Activated CD8-positive, alpha-beta T cell treated with anti-CD3 and anti-CD28 coated beads, Interleukin-2, amount 10 ng/mL, durations not matched to agents 7 days and 5 days (primary cell): ENCODE results near the gene HDDC3. TPM values are rescaled to one million over a fixed set of nuclear protein-coding genes. Genes with fewer than 3 reads are reported as not detected.
"Not testable (repeated sequence)": the region's sequence is repeated elsewhere in the genome, so short reads cannot be mapped to it uniquely, and the experiment has no call there.

ENCODE experiments used
- ATAC-seq: fragments of 150-1000 bp; cut with Tn5 transposase; one replicate; pipeline ENCODE4 v1.10.0; 2021; ENCODE audit warnings: moderate library complexity
- CTCF ChIA-PET: fragments of 350-600 bp; sonication (Branson Sonifier 250); formaldehyde crosslinking; loops from one replicate; lab custom pipeline; 2021; ENCODE audit warnings: antibody characterized with exemption; lab: Charles Lee
- POLR2A ChIA-PET: fragments of 350-600 bp; sonication (Branson Sonifier 250); formaldehyde crosslinking; loops from one replicate; lab custom pipeline; 2021; ENCODE audit warnings: antibody characterized with exemption; lab: Charles Lee
- DNase-seq: peaks from one replicate; pipeline ENCODE4 v3.0.0-alpha.2; 2020
- H3K27ac Mint-ChIP-seq: one replicate; pipeline ENCODE4 v1.8.0; 2021; ENCODE audit warnings: mild to moderate bottlenecking, mixed read lengths
- H3K27me3 Mint-ChIP-seq: one replicate; pipeline ENCODE4 v1.8.0; 2021; ENCODE audit warnings: low read depth, mixed read lengths
- H3K36me3 Mint-ChIP-seq: one replicate; pipeline ENCODE4 v1.8.0; 2021; ENCODE audit warnings: low read depth, mixed read lengths
- H3K4me1 Mint-ChIP-seq: one replicate; pipeline ENCODE4 v1.8.0; 2021; ENCODE audit warnings: low read depth, mixed read lengths
- H3K4me3 Mint-ChIP-seq: one replicate; pipeline ENCODE4 v1.8.0; 2021; ENCODE audit warnings: mild to moderate bottlenecking, mixed read lengths
- H3K9me3 Mint-ChIP-seq: one replicate; pipeline ENCODE4 v1.8.0; 2022; ENCODE audit warnings: mixed read lengths; ENCODE audit not compliant: insufficient read depth
- total RNA-seq, 2 experiments: library from RNA; stranded (reverse); gene quantifications; one replicate each; pipeline ENCODE4 v1.2.3, GENCODE V29; 2021

The HDDC3 gene
- total RNA-seq, 2 experiments from 2014 or later: 23.8 to 26.9 TPM

- DNase-seq: peak; percentile 32
- Mint-ChIP-seq H3K36me3 (peaks cover 22% of the 10 kb centered on the region), H3K4me1 (peaks cover 54% of the 10 kb centered on the region)
These were observed 1.3 kb downstream of the HDDC3 start for GRCh38 chr15:90930861-90931574.

GRCh38 chr15:90929246-90930019, 2.9 kb downstream of the HDDC3 start:
- H3K36me3 Mint-ChIP-seq: peaks cover 23% of the 10 kb centered on the region
- POLR2A ChIA-PET: interaction anchor here (0.6 to 9.9 kb wide), 9 partner anchors 25 to 928 kb away, joined by 3 to 110 read pairs (median 4); partner anchors contain the start of genes MAN2A2, RCCD1 and ZNF710
- no peaks in the 10 kb centered on the region for H3K9me3 Mint-ChIP-seq
- peaks cover 50% of the 10 kb centered on the region for H3K4me1 Mint-ChIP-seq
- no peak for ATAC-seq
- peak overlapping the region; percentile 97 for H3K4me3 Mint-ChIP-seq
- H3K27ac Mint-ChIP-seq: peak overlapping the region; percentile 99
- CTCF ChIA-PET: interaction anchor here (0.7 to 11.4 kb wide), 10 partner anchors 28 to 636 kb away, joined by 3 to 328 read pairs (median 4); partner anchors contain the start of genes FES and MAN2A2
- no peaks in the 10 kb centered on the region for H3K27me3 Mint-ChIP-seq
- no peak for DNase-seq

More at GRCh38 chr15:90930861-90931574, 1.3 kb downstream of the HDDC3 start:
- Mint-ChIP-seq H3K9me3 (no peaks in the 10 kb centered on the region), H3K27ac (peak overlapping the region; percentile 99), H3K27me3 (no peaks in the 10 kb centered on the region), H3K4me3 (peak overlapping the region; percentile 97)
- POLR2A ChIA-PET: interaction anchor here (0.5 to 9.9 kb wide), 16 partner anchors 8 to 695 kb away, joined by 3 to 110 read pairs (median 3); partner anchors contain the start of genes BLM, FURIN, IQGAP1 and MAN2A2
- ATAC-seq: no peak
- CTCF ChIA-PET: interaction anchor here (0.7 to 11.4 kb wide), 42 partner anchors 8 to 832 kb away, joined by 3 to 328 read pairs (median 6); partner anchors contain the start of genes BLM, FES, MAN2A2 and PRC1

GRCh38 chr15:90928106-90928505, 4.2 kb downstream of the HDDC3 start:
- POLR2A ChIA-PET: interaction anchor here (1.6 kb wide), 1 partner anchor 210 kb away, joined by 5 read pairs; no protein-coding TSS in a partner anchor
- CTCF ChIA-PET: interaction anchor here (11.4 kb wide), 1 partner anchor 27 kb away, joined by 328 read pairs; the partner anchor contains the start of gene MAN2A2
- not testable (repeated sequence) for ATAC-seq, DNase-seq, H3K9me3 Mint-ChIP-seq, H3K27me3 Mint-ChIP-seq
- peaks cover 29% of the 10 kb centered on the region for H3K36me3 Mint-ChIP-seq
- H3K27ac Mint-ChIP-seq: peak overlapping the region; percentile 64
- H3K4me1 Mint-ChIP-seq: peaks cover 43% of the 10 kb centered on the region
- peak overlapping the region; percentile 52 for H3K4me3 Mint-ChIP-seq

GRCh38 chr15:90926766-90927165, 5.6 kb downstream of the HDDC3 start:
- H3K27me3 Mint-ChIP-seq, DNase-seq, H3K9me3 Mint-ChIP-seq, POLR2A ChIA-PET, H3K4me3 Mint-ChIP-seq, H3K27ac Mint-ChIP-seq, ATAC-seq: not testable (repeated sequence)
- CTCF ChIA-PET: interaction anchor here (11.4 kb wide), 1 partner anchor 26 kb away, joined by 328 read pairs; the partner anchor contains the start of gene MAN2A2
- peaks cover 35% of the 10 kb centered on the region for H3K36me3 Mint-ChIP-seq
- H3K4me1 Mint-ChIP-seq: peaks cover 38% of the 10 kb centered on the region

- H3K36me3 Mint-ChIP-seq: peaks cover 43% of the 10 kb centered on the region
- no peak overlapping the region for H3K4me3 Mint-ChIP-seq
- no peak for DNase-seq
- CTCF ChIA-PET: interaction anchor here (2.4 kb wide), 1 partner anchor 11 kb away, joined by 8 read pairs; the partner anchor contains the start of gene UNC45A
- H3K27me3 Mint-ChIP-seq: no peaks in the 10 kb centered on the region
- no peaks in the 10 kb centered on the region for H3K9me3 Mint-ChIP-seq
- POLR2A ChIA-PET: no interaction called here
- no peak for ATAC-seq
- H3K27ac Mint-ChIP-seq: peak overlapping the region; percentile 46
- peaks cover 20% of the 10 kb centered on the region for H3K4me1 Mint-ChIP-seq
These were observed 8.0 kb downstream of the HDDC3 start for GRCh38 chr15:90924375-90924774.

GRCh38 chr15:90922712-90923322, 9.5 kb downstream of the HDDC3 start:
- Mint-ChIP-seq H3K36me3 (peaks cover 50% of the 10 kb centered on the region), H3K27ac (peak overlapping the region; percentile 34), H3K4me1 (peaks cover 13% of the 10 kb centered on the region)
- H3K27me3 Mint-ChIP-seq, H3K4me3 Mint-ChIP-seq, POLR2A ChIA-PET, DNase-seq, H3K9me3 Mint-ChIP-seq: not testable (repeated sequence)
- ATAC-seq: peak; percentile 33
- CTCF ChIA-PET: interaction anchor here (0.6 to 3.9 kb wide), 5 partner anchors 10 to 32 kb away, joined by 4 to 34 read pairs (median 4); partner anchors contain the start of genes HDDC3, MAN2A2, RCCD1 and UNC45A

- no peak overlapping the region for H3K4me3 Mint-ChIP-seq
- ATAC-seq (no peak), DNase-seq (no peak)
- ChIA-PET CTCF (interaction anchor here (1.0 to 3.9 kb wide), 3 partner anchors 11 to 33 kb away, joined by 4 to 34 read pairs (median 4); partner anchors contain the start of genes HDDC3, MAN2A2 and RCCD1), POLR2A (no interaction called here)
- H3K27me3 Mint-ChIP-seq: no peaks in the 10 kb centered on the region
- H3K27ac Mint-ChIP-seq: no peak overlapping the region
- H3K36me3 Mint-ChIP-seq: peaks cover 56% of the 10 kb centered on the region
- peaks cover 13% of the 10 kb centered on the region for H3K4me1 Mint-ChIP-seq
- no peaks in the 10 kb centered on the region for H3K9me3 Mint-ChIP-seq
These were observed 10.5 kb downstream of the HDDC3 start for GRCh38 chr15:90921887-90922286.

GRCh38 chr15:90918835-90919234, 13.5 kb downstream of the HDDC3 start:
- POLR2A ChIA-PET: interaction anchor here (0.6 kb wide), 2 partner anchors 13 to 17 kb away, joined by 3 read pairs; no protein-coding TSS in a partner anchor
- H3K36me3 Mint-ChIP-seq: peaks cover 74% of the 10 kb centered on the region
- H3K4me3 Mint-ChIP-seq: no peak overlapping the region

GRCh38 chr15:90918034-90918788, 14.1 kb downstream of the HDDC3 start:
- H3K4me3 Mint-ChIP-seq: no peak overlapping the region
- DNase-seq: no peak
- ATAC-seq: no peak
- CTCF ChIA-PET: interaction anchor here (1.1 to 2.0 kb wide), 2 partner anchors 14 kb away, joined by 5 to 9 read pairs; partner anchors contain the start of gene HDDC3
- H3K27me3 Mint-ChIP-seq: no peaks in the 10 kb centered on the region
- no peaks in the 10 kb centered on the region for H3K9me3 Mint-ChIP-seq
- POLR2A ChIA-PET: interaction anchor here (0.6 kb wide), 1 partner anchor 16 kb away, joined by 3 read pairs; no protein-coding TSS in a partner anchor
- H3K27ac Mint-ChIP-seq: no peak overlapping the region
- peaks cover 3% of the 10 kb centered on the region for H3K4me1 Mint-ChIP-seq
- peaks cover 76% of the 10 kb centered on the region for H3K36me3 Mint-ChIP-seq

More at GRCh38 chr15:90918835-90919234, 13.5 kb downstream of the HDDC3 start:
- peaks cover 5% of the 10 kb centered on the region for H3K4me1 Mint-ChIP-seq
- ATAC-seq: no peak
- no peaks in the 10 kb centered on the region for H3K27me3 Mint-ChIP-seq
- no peaks in the 10 kb centered on the region for H3K9me3 Mint-ChIP-seq
- DNase-seq: no peak
- H3K27ac Mint-ChIP-seq: no peak overlapping the region
- CTCF ChIA-PET: interaction anchor here (1.1 to 2.0 kb wide), 2 partner anchors 13 to 14 kb away, joined by 5 to 9 read pairs; partner anchors contain the start of gene HDDC3

GRCh38 chr15:90917569-90917968, 14.8 kb downstream of the HDDC3 start:
- H3K4me3 Mint-ChIP-seq: no peak overlapping the region
- peaks cover 80% of the 10 kb centered on the region for H3K36me3 Mint-ChIP-seq
- ChIA-PET CTCF (interaction anchor here (2.0 kb wide), 1 partner anchor 13 kb away, joined by 5 read pairs; no protein-coding TSS in a partner anchor), POLR2A (no interaction called here)
- H3K27me3 Mint-ChIP-seq: no peaks in the 10 kb centered on the region
- DNase-seq (no peak), ATAC-seq (no peak)
- no peaks in the 10 kb centered on the region for H3K4me1 Mint-ChIP-seq
- H3K9me3 Mint-ChIP-seq: no peaks in the 10 kb centered on the region
- no peak overlapping the region for H3K27ac Mint-ChIP-seq
